Kidney (tissue), 14 donors: ENCODE measurements around the gene TRAF4. TPM values are rescaled to one million over a fixed set of nuclear protein-coding genes. Genes with fewer than 3 reads are reported as not detected.
"Not testable (repeated sequence)": the region's sequence is repeated elsewhere in the genome, so short reads cannot be mapped to it uniquely, and the experiment has no call there.

Experiments used
- DNase-seq, 5 donors: peaks; one replicate each; pipeline ENCODE4 v3.0.0-alpha.2; 2013 to 2020
- FAIRE-seq: peaks from 2 replicates; lab custom pipeline; 2012; peaks lifted over from hg19 to GRCh38; lab: Jason Lieb, UNC
- H3K27ac ChIP-seq, 2 donors: one replicate each; pipeline ENCODE4 v1.7.0; 2013; ENCODE audit warnings: low read depth in 2 of 2, low read length in 2 of 2, inconsistent platforms in 1 of 2
- H3K27me3 ChIP-seq: one replicate; pipeline ENCODE4 v1.7.1; 2013; ENCODE audit warnings: low read length, inconsistent platforms; ENCODE audit not compliant: control insufficient read depth, insufficient read depth
- H3K36me3 ChIP-seq, 3 donors: one replicate each; pipeline versions ENCODE4 v1.7.0 to v1.7.1; 2013; ENCODE audit warnings: low read length in 3 of 3, control low read depth in 1 of 3, inconsistent platforms in 1 of 3; ENCODE audit not compliant: insufficient read depth in 3 of 3, control insufficient read depth in 2 of 3
- H3K4me1 ChIP-seq, 3 donors: one replicate each; pipeline versions ENCODE4 v1.7.0 to v1.7.1; 2013; ENCODE audit warnings: low read length in 3 of 3, inconsistent platforms in 1 of 3, low read depth in 1 of 3; ENCODE audit not compliant: control insufficient read depth in 2 of 3, insufficient read depth in 2 of 3
- H3K4me3 ChIP-seq, 3 donors: one replicate each; pipeline versions ENCODE4 v1.7.0 to v1.8.1; 2013; ENCODE audit warnings: low read length in 3 of 3, control low read depth in 1 of 3, inconsistent platforms in 1 of 3
- H3K9ac ChIP-seq, 3 donors: one replicate each; pipeline versions ENCODE4 v1.7.0 to v1.7.1; 2013; ENCODE audit warnings: low read length in 3 of 3, control low read depth in 1 of 3, inconsistent platforms in 1 of 3
- H3K9me3 ChIP-seq, 3 donors: one replicate each; pipeline versions ENCODE4 v1.7.0 to v1.7.1; 2013; ENCODE audit warnings: low read length in 3 of 3, control low read depth in 1 of 3, inconsistent platforms in 1 of 3; ENCODE audit not compliant: control insufficient read depth in 2 of 3, insufficient read depth in 1 of 3
- intact Hi-C: fragments of 100-400 bp; cut with DNase I; formaldehyde crosslinking; loops from one replicate; pipeline ENCODE4 v1.11.1; 2022
- polyA plus RNA-seq: library from polyadenylated mRNA; stranded (reverse); fragments of 350-450 nt; fragmentation: Illumina TruSeq; extraction: RNeasy Lipid Tissue Mini Kit (QIAGEN cat#74804); gene quantifications from one replicate; pipeline ENCODE4 v1.2.3, GENCODE V29; 2014; ENCODE audit warnings: low read depth, low replicate concordance; ENCODE audit not compliant: insufficient read depth
- total RNA-seq: library from RNA; stranded (reverse); fragmentation: NEBNext Ultra II Directional; extraction: Animal tissue kit (Norgen Biotek cat#: 25700); gene quantifications from one replicate; pipeline ENCODE4 v1.2.1, GENCODE V29; 2021
- TF ChIP-seq, protein P1 (sequence below): IDR thresholded peaks from 3 replicates; pipeline ENCODE4 v1.5.1; 2012; ENCODE audit warnings: mild to moderate bottlenecking, moderate library complexity, borderline replicate concordance; ENCODE audit not compliant: insufficient read depth; ENCODE audit errors: extremely low read depth
- donor health status: control.
- donor health status: control.
- donor health status: control.
- donor health status: control.
- donor health status: control.
- donor health status: DM: yes; HTN: yes; CAD: no.
- donor health status: Normal renal cell carcinoma (clear cell type).

The TRAF4 gene
- total and polyA plus RNA-seq, 2 donors from 2014 or later, result 53.4 to 118 TPM

DNA sequence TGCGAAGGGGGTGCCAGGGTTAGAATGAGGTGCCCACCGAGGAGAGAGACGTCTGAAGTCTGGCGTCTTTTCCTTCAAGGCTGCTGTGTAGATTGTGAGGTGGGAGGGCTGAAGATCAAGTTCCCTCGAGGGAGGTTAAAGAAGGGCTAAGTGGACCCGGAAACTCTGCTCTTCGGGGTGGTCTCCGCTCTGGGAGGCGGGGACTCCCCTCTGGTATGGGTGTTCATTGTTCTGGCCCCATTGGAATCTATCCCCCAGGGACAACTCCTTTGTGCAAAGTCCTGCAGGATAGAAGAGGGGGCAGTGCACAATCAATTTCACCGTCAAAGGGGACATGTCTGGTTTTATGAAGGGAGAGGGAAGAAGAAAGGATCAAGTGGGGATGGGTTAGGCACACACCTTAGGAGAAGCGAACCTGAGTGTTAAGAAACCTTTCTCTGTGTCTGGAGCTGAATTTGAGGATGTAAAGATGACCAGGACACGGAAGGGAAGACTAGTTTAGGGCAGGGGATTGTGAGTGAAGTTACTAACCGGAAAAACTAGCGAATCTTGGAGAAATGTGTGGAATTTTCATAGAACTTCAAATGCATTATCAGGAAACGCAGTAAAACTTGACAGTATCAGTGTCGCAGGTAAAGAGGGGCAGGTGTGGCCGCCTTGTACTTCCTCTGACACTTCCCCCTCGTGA, 25.3 kb upstream of the TRAF4 start:
- Histone ChIP-seq H3K4me1 (peaks cover 6 to 37% (median 18%) of the 10 kb centered on the region in 3 donors), H3K4me3 (peak overlapping the region; percentile 66 to 73 (median 70)), H3K27me3 (no peaks in the 10 kb centered on the region), H3K9ac (peak overlapping the region; percentile 27 to 69 (median 30)), H3K9me3 (no peaks in the 10 kb centered on the region), H3K27ac (peak overlapping the region; percentile 81 to 91), H3K36me3 (peaks cover 6 to 29% (median 20%) of the 10 kb centered on the region in 3 donors)
- TF ChIP-seq, protein P1, sequence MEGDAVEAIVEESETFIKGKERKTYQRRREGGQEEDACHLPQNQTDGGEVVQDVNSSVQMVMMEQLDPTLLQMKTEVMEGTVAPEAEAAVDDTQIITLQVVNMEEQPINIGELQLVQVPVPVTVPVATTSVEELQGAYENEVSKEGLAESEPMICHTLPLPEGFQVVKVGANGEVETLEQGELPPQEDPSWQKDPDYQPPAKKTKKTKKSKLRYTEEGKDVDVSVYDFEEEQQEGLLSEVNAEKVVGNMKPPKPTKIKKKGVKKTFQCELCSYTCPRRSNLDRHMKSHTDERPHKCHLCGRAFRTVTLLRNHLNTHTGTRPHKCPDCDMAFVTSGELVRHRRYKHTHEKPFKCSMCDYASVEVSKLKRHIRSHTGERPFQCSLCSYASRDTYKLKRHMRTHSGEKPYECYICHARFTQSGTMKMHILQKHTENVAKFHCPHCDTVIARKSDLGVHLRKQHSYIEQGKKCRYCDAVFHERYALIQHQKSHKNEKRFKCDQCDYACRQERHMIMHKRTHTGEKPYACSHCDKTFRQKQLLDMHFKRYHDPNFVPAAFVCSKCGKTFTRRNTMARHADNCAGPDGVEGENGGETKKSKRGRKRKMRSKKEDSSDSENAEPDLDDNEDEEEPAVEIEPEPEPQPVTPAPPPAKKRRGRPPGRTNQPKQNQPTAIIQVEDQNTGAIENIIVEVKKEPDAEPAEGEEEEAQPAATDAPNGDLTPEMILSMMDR, result no peak
- DNase-seq (peak in 3 of 5 donors; percentile 78 to 90 (median 89)), FAIRE-seq (no peak)
- intact Hi-C loops, result no loop called here

DNA sequence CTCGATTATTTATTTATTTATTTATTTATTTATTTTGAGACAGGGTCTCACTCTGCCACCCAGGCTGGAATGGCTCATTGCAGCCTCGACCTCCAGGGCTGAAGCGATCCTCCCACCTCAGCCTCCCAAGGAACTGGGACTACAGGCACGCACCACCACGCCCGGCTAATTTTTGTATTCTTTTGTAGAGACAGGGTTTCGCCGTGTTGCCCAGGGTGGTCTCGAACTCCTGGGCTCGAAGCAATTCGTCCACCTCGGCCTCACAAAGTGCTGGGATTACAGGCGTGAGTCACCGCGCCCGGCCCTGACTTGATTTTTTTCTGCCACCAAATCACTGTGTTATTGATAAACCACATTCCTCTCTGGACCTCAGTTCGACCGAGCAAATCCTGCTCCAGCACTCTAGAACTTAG, 24.8 kb upstream of the TRAF4 start:
- intact Hi-C loops, result no loop called here
- Histone ChIP-seq H3K9me3 (no peaks in the 10 kb centered on the region), H3K27ac (peak overlapping the region; percentile 91 to 93), H3K4me3 (peak overlapping the region; percentile 70 to 99 (median 73)), H3K9ac (peak overlapping the region; percentile 71 to 95 (median 85)), H3K27me3 (no peaks in the 10 kb centered on the region), H3K36me3 (peaks cover 8 to 32% (median 21%) of the 10 kb centered on the region in 3 donors), H3K4me1 (peaks cover 6 to 37% (median 18%) of the 10 kb centered on the region in 3 donors)
- DNase-seq (peak in 1 of 5 donors; percentile 20), FAIRE-seq (no peak)
- TF ChIP-seq, protein P1, result no peak

DNA sequence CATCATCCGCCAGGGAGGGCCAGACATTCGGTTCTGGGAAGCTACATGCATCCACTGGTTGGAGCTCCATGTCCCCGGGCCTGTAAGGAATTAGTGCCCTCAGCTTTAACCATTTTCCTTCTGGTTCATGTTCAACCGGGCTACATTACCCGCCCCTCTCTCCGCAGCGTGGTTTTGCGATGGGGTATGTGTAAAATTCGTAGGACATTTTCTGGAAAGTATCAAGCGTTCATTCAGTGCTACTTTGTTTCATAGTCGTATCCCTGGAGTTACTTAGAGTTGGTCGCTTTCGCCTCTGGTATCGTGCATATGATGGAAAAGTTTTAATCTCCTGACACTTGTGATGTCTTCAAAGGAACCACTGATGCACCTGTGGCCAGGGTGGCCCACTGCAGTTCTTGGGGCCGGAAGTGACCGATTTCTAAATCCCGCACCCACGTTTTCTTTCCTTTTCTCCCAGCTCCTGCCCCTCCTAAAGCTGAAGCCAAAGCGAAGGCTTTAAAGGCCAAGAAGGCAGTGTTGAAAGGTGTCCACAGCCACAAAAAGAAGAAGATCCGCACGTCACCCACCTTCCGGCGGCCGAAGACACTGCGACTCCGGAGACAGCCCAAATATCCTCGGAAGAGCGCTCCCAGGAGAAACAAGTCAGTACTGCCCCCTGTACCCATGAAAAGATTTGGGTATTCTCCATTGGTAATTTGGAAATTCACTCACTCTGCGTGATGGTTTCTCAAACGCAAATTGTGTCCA, 23.4 kb upstream of the TRAF4 start:
- Histone ChIP-seq H3K4me3 (peak overlapping the region; percentile 92 to 99 (median 96)), H3K9ac (peak overlapping the region; percentile 87 to 95 (median 87)), H3K27me3 (no peaks in the 10 kb centered on the region), H3K27ac (peak overlapping the region; percentile 92 to 93), H3K9me3 (no peaks in the 10 kb centered on the region), H3K36me3 (peaks cover 8 to 27% (median 16%) of the 10 kb centered on the region in 3 donors), H3K4me1 (peaks cover 6 to 43% (median 18%) of the 10 kb centered on the region in 3 donors)
- no peak for FAIRE-seq
- no peak for DNase-seq
- TF ChIP-seq, protein P1, result no peak
- intact Hi-C loops, result no loop called here

DNA sequence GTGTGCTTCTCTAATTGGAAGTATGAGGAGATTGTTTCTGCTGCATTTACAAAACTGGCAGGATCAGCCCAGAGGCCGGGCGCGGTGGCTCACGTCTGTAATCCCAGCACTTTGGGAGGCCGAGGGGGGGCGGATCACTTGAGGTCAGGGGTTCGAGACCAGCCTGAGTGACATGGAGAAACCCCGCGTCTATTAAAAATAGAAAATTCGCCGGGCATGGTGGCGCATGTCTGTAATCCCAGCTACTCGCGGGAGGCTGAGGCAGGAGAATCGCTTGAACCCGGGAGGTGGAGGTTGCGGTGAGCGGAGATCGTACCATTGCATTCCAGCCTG, 22.8 kb upstream of the TRAF4 start:
- DNase-seq, result peak in 1 of 5 donors; percentile 66
- H3K9me3 ChIP-seq, intact Hi-C loops, FAIRE-seq, H3K27me3 ChIP-seq, H3K27ac ChIP-seq: not testable (repeated sequence)
- peak overlapping the region; percentile 92 to 99 (median 96) for H3K4me3 ChIP-seq
- H3K36me3 ChIP-seq, result peaks cover 8 to 23% (median 16%) of the 10 kb centered on the region in 3 donors
- H3K4me1 ChIP-seq, result peaks cover 6 to 44% (median 18%) of the 10 kb centered on the region in 3 donors
- H3K9ac ChIP-seq, result peak overlapping the region in 2 of 3 donors; percentile 35 to 95
